GM19035 (cell line): ENCODE data around the gene KRTAP4-9.
"Not testable (repeated sequence)": the region's sequence is repeated elsewhere in the genome, so short reads cannot be mapped to it uniquely, and the experiment has no call there.

Experiments
- ATAC-seq: cut with Tn5 transposase; IDR thresholded peaks from one replicate; pipeline ENCODE4 v1.9.1; 2021; ENCODE audit not compliant: unreplicated experiment

Gene KRTAP4-9

DNA sequence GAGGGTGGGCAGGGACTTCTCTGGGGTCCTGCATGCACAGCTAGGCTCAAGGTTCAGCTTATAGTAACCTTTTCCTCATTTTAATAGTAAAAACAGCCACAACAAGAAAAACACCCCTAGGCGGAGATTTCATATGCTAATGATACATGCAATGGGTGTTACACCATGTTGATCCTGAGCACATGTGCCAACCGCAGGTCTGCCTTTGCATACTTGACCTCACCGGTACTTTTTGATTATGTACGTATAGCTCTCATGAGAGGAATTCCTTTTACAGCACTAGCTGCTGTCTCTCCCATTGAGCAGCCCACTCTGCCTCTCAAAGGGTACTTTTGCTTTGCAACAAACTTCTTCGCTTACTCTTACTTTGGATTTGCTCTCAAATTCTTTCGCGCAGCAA lies 9.1 kb upstream of the KRTAP4-9 start:
- no peak for ATAC-seq

DNA sequence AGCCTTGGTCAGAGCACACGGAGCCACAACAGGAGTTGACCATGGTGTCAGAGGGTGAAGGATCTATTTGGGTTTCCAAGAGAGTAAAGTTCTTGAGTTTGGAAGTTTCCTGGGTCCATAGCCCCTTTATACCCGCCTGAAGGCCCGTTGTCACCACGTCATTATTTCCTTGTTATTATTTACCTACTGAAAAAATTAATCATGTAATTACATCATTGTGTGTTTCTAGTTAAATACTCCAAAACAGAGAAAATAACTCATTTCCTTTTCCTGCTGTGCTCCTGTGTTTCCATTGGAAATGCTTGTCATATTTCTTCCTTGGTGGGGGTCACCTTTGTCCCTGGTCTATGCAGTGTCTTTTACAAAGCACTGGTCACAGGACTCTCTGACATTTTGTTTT lies 7.1 kb upstream of the KRTAP4-9 start, which contains the start of gene KRTAP4-8:
Gene KRTAP4-8 (minus strand): TSS at position 101 of the 400 bp plus-strand sequence. CDS start 58 bp downstream, at position 43.
- no peak for ATAC-seq

DNA sequence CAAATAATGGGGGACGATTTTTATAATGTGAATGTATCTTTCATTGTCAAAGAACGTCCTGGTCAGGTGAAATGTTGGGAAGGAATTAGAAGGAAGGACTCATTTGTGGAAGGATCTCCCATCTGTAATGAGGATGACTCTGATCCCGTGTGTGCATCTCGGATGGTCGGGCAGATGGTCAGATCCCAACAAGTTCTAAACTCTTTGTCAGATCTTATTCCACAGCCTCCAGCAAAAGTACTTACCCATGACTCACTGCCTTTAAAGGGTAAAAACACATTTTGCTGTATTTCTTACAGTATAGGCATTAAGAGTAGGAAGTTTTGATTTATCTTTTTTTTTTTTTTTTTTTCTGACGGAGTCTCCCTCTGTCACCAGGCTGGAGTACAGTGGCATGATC lies 6.7 kb upstream of the KRTAP4-9 start:
- ATAC-seq: no peak

DNA sequence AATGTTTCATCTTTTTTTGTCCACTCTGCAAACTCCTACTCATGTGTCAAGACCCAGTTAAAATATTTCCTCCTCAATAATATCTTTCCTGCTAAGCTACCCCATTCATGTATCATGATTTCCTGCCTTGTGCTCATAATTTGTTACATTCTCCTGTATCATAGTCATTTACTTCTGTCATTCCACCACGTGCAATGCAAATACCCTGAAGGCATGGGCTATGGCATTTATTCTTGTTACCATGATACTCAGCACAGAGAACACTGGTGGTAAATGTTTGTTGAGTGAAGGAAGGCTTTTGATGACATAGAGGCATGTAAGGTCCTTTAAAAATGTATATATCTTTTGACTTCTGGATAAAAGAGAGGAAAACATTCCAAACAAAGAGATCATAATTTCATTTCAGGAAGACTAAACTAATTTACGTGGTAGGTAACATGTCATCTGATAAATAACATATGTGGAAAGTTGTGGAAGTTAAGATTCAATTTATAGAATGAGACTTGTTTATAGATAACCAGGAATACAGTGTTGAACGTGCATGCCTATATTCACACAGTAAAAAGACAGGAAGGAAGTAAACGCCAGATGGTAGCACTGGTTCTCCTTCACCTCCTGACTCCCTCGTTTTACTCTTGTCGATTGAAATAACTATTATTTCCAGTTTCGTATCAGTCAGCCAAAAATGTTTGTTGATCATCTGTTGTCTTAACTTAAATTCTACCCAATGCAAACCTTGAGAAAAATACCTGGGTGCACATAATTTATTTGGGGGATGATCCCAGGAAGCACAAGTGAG lies 5.3 kb upstream of the KRTAP4-9 start:
- ATAC-seq: not testable (repeated sequence)

DNA sequence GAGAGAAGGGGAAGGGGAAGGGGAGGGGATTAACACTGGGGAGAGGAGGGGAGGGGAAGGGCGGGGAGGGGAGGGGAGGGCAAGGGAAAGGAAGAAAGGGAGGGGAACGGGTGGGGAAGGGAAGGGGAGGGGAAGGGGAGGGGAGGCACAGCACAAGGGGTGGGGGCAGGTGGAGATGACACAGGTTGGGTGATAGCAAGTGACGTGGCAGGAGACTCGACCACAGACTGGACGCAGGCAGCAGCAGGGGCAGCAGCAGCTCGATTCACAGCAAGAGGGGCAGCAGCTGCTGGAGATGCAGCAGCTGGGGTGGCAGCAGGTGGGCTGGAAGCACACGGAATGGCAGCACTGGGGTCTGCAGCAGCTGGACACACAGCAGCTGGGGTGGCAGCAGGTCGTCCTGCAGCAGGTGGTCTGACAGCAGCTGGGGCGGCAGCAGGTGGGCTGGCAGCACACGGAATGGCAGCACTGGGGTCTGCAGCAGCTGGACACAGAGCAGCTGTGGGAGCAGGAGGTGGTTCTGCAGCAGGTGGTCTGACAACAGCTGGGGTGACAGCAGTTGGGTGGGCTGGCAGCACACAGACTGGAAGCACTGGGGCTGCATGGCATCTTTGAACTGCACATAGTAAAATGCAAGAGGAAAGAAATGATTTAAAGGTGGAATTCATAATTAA lies 3.5 kb upstream of the KRTAP4-9 start, which contains the start of gene KRTAP4-16:
Gene KRTAP4-16 (minus strand): TSS at position 624 of the 674 bp plus-strand sequence. CDS start 0 bp downstream, at position 624.
- no peak for ATAC-seq

DNA sequence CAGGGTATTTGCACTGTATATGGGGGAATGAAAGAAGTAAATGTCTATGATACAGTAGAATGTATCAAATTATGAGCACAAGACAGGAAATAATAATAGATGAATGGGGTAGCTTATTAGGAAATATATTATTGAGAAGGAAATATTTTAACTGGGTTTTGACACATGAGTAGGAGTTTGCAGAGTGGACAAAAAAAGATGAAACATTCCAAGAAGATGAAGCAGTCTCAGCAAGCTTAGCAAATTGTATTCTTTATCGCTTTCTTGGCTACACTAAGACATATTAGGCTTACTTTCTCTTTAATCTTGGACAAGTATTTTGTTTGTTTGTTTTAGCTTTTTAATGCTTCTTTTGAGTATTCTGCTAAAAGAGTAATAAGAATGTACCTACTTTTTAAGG lies 1.3 kb upstream of the KRTAP4-9 start:
- ATAC-seq: no peak

DNA sequence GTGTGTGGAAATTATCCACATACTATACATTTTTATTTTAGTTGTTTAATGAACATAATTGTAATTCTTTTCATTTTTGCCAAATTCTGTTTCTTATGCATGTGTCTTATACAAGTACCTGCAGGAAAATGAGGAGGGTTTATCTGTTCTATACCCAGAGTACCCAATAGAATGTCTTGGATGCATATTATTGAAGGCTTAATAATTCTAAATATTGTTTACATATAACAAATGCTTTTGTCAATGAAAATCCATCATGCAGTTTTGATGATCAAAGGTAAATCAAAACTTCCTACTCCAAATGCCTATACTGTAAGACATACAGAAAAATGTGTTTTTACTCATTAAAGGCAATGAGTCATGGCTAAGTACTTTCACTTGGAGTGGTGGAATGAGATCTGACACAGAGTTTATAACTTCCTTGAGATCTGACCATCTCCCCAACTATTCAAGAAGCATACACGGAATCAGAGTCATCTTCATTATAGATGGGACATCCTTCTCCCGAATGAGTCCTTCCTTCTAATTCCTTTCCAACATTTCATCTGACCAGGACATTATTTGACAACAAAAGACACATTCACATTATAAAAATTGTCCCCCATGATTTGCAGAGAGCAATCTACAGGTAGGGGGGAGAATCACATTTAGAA lies 677 bp upstream of the KRTAP4-9 start:
- not testable (repeated sequence) for ATAC-seq

DNA sequence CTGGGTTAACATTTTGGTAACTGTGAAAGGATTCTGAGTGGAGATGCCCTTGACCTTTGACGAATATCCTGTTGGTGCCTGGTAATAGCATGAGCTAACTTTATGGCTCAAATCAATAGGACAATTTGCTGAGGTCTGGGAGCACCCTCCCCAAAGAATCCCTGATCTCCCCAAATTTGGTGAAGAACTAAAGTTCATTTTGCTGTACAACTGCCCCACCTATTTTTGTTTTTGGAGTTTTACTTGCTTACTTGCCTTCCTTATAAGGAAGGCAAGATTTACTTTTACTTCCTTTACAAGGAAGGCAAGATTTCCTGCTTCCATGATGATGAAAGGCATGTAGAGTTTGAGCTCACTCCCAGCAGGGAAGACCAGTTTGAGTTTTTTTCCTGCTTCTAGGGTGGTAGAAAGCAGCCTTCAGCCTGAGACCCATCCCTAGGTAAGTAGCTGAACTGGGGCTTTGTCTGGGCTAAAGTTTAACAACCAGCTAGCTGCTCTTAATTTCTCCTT lies 2.8 kb downstream of the KRTAP4-9 start:
- no peak for ATAC-seq

DNA sequence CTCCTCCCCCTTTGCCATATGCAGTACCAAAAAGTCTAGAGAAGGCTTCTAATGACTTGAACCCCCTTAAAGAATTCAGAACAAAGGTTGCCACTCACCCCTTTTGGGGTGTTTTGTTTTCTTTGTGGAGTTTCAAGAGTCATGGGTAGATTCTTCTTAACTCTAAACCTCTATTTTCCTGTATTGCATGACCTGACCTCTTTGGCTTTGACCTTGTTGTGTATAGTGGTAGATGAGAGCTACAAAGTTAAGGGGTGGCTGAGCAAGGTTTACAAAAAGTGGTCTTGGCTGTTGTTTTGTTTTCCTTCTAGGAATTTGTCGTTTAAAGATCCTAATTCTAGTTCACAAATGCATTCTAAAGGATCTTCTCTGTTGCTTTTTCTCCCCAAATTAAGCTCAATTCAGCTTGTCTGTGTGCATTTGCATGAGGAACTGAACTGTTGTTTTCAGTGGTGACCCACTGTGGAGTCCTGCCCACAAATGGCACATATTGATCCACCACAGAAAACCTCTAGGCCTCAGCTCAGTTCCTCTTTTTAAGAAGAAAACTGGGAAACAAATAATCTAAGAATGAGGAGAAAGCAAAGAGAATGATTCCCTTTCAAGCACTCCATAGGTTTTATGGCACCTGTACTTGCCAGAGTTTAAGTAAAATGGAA lies 3.7 kb downstream of the KRTAP4-9 start:
- not testable (repeated sequence) for ATAC-seq

DNA sequence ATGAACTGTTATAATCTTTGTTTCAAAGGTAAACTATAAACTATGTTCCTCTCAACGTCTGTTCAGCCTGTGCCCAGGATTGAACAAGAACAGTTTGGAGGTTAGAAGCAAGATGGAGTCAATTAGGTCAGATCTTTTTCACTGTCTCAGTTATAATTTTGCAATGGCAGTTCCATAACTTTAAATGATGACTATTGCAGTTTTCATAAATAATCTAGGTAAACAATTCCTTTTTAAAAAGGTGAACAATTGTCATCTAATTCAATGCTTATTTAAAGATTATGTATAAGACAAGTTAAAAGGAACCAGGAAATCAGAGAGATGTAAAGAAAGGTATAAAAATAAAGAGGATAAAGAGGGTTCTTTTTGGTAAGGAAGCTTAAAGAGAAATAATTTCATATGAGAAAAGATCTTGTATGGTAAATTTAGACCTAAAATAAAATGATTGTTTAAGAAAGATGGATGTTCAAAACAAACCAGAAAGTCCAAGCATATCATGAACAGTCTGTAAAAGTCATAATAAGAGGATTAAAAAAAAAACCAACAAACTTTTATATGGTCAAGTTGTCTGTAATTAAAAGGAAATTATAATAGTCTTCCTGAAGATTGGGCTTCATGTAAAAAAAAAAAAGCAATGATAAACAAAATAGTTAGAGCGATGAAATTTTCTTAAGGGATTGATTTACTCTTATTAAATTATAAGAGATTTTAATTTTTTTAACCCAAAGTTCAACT lies 6.1 kb downstream of the KRTAP4-9 start:
- no peak for ATAC-seq

DNA sequence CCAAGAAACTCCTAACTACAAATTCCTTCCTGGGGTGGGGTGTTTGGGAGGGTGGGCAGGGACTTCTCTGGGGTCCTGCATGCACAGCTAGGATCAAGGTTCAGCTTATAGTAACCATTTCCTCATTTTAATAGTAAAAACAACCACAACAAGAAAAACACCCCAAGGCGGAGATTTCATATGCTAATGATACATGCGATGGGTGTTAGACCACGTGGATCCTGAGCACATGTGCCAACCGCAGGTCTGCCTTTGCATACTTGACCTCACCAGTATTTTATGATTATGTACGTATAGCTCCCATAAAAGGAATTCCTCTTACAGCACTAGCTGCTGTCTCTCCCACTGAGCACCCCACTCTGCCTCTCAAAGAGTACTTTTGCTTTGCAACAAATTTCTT lies 11.1 kb downstream of the KRTAP4-9 start:
- no peak for ATAC-seq

DNA sequence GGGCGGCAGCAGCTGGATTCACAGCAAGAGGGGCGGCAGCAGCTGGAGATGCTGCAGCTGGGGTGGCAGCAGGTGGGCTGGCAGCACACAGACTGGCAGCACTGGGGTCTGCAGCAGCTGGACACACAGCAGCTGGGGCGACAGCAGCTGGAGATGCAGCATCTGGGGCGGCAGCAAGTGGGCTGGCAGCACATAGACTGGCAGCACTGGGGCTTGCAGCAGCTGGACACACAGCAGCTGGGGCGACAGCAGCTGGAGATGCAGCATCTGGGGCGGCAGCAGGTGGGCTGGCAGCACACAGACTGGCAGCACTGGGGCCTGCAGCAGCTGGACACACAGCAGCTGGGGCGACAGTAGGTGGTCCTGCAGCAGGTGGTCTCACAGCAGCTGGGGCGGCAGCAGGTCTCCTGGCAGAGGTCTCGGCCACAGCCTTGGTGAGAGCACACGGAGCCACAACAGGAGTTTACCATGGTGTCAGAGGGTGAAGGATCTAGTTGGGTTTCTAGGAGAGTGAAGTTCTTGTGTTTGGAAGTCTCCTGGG lies 12.7 kb downstream of the KRTAP4-9 start, which contains the start of gene KRTAP4-11:
Gene KRTAP4-11 (minus strand): TSS at position 528 of the 541 bp plus-strand sequence. CDS start 58 bp downstream, at position 470.
- not testable (repeated sequence) for ATAC-seq

DNA sequence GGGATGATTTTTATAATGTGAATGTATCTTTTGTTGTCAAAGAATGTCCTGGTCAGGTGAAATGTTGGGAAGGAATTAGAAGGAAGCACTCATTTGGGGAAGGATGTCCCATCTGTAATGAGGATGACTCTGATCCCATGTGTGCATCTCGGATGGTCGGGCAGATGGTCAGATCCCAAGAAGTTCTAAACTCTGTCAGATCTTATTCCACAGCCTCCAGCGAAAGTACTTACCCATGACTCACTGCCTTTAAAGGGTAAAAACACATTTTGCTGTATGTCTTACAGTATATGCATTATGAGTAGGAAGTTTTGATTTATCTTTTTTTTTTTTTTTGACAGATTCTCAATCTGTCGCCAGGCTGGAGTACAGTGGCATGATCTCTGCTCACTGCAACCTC lies 13.5 kb downstream of the KRTAP4-9 start:
- ATAC-seq: no peak

DNA sequence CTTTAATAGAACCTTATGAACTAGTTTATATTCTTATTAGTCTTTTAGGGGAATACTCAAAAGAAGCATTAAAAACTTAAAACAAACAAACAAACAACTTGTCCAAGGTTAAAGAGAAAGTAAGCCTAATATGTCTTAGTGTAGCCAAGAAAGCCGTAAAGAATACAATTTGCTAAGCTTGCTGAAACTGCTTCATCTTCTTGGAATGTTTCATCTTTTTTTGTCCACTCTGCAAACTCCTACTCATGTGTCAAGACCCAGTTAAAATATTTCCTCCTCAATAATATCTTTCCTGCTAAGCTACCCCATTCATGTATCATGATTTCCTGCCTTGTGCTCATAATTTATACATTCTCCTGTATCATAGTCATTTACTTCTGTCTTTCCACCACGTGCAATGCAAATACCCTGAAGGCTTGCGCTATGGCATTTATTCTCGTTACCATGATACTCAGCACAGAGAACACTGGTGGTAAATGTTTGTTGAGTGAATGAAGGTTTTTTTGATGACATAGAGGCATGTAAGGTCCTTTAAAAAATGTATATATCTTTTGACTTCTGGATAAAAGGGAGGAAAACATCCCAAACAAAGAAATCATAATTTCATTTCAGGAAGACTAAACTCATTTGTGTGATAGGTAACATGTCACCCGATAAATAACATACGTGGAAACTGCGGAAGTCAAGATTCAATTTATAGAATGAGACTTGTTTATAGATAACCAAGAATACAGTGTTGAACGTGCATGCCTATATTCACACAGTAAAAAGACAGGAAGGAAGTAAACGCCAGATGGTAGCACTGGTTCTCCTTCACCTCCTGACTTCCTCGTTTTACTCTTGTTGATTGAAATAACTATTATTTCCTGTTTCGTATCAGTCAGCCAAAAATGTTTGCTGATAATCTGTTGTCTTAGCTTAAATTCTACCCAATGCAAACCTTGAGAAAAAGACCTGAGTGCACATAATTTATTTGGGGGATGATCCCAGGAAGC lies 14.8 kb downstream of the KRTAP4-9 start:
- ATAC-seq: not testable (repeated sequence)

DNA sequence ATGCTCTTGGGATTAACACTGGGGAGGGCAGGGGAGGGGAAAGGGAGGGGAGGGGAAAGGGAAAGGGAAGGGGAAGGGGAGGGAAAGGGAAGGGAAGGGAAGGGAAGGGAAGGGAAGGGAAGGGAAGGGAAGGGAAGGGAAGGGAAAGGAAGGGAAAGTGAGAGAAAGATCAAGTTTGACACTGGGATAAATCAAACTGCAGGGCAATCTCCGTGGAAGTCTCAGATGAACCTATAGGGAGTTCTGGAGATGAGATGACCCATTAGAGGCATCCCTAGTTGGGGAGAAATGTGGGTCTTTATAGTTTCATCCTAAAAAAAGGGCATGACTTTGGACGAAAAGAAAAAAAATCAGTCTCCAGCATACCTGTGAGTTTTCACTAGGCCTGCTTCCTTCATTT lies 16.6 kb downstream of the KRTAP4-9 start:
- no peak for ATAC-seq

DNA sequence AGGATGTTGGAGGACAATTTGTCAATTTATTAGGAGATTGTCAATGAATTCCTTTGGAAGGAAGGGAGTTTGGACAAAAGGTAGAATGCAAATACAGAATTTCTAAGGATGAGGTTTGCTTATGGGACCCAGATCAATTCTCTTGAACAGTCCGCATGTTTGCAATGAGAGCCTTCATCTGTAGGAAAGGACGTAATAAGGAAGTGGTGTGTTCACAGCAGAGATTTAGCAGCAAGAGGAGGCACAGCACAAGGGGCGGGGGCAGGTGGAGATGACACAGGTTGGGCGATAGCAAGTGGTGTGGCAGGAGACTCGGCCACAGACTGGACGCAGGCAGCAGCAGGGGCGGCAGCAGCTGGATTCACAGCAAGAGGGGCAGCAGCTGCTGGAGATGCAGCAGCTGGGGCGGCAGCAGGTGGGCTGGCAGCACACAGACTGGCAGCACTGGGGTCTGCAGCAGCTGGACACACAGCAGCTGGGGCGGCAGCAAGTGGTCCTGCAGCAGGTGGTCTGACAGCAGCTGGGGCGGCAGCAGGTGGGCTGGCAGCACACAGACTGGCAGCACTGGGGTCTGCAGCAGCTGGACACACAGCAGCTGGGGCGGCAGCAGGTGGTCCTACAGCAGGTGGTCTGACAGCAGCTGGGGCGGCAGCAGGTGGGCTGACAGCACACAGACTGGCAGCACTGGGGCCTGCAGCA lies 18.3 kb downstream of the KRTAP4-9 start:
- not testable (repeated sequence) for ATAC-seq

DNA sequence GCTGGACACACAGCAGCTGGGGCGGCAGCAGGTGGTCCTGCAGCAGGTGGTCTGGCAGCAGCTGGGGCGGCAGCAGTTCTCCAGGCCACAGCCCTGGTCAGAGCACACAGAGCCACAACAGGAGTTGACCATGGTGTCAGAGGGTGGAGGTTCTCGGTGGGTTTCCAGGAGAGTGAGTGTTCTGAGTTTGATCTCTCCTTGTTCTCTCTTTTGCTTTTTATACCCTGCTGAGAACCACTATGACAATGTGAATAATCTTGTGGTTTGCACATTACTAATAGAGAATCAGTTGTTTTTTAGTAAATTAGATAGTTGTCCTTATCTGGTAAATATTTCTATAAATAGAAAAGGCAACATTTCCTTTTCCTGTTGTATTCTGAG lies 18.8 kb downstream of the KRTAP4-9 start, which contains the start of gene KRTAP4-12:
Gene KRTAP4-12 (minus strand): TSS at position 192 of the 381 bp plus-strand sequence. CDS start 60 bp downstream, at position 132.
- ATAC-seq: not testable (repeated sequence)

DNA sequence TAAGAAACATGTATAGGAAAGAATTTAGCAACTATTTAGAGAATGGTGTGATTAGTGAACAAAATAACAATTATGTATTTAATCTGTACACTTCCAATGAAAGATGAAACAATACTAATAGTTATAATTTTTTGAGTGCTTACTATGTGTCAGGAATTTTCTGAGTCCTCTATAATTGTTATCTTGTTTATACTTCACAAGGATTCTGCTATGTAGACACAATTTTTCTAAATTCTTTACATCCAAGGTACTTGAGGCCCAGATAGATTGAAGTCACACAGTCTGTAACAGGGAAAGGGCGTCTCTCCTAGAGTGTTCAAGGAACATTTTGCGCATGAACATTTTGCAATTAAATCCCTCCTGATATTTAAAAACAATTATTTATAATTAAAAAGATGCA lies 19.9 kb downstream of the KRTAP4-9 start:
- no peak for ATAC-seq
